Middle frontal gyrus (tissue), 1 donor: ENCODE measurements around the gene CEP95.

Source experiments
- DNase-seq: peaks from one replicate; pipeline ENCODE4 v3.0.0-alpha.2; 2015; ENCODE audit warnings: low spot score; ENCODE audit errors: extremely low spot score

The CEP95 gene

GRCh38 chr17:64515829-64516228 is 9.1 kb downstream of the CEP95 start:
- no peak for DNase-seq

- DNase-seq = no peak
Measured at GRCh38 chr17:64519601-64520000, 12.8 kb downstream of the CEP95 start.

GRCh38 chr17:64520359-64520758 is 13.6 kb downstream of the CEP95 start:
- DNase-seq = no peak

- no peak for DNase-seq
Measured at GRCh38 chr17:64527914-64528313, 21.1 kb downstream of the CEP95 start.

GRCh38 chr17:64529221-64529620 is 22.4 kb downstream of the CEP95 start:
- DNase-seq = no peak

GRCh38 chr17:64531955-64532371 is 25.2 kb downstream of the CEP95 start:
- DNase-seq = no peak

- no peak for DNase-seq
Measured at GRCh38 chr17:64532409-64532808, 25.6 kb downstream of the CEP95 start.

- no peak for DNase-seq
Measured at GRCh38 chr17:64533784-64534183, 27.0 kb downstream of the CEP95 start.

GRCh38 chr17:64534187-64534586 is 27.4 kb downstream of the CEP95 start:
- DNase-seq = no peak

- DNase-seq = no peak
Measured at GRCh38 chr17:64535357-64535756, 28.6 kb downstream of the CEP95 start.

GRCh38 chr17:64536913-64537312 is 30.1 kb downstream of the CEP95 start:
- no peak for DNase-seq

GRCh38 chr17:64537488-64537887 is 30.7 kb downstream of the CEP95 start:
- no peak for DNase-seq

- no peak for DNase-seq
Measured at GRCh38 chr17:64538508-64539130, 31.8 kb downstream of the CEP95 start.

GRCh38 chr17:64540118-64540776 is 33.5 kb downstream of the CEP95 start:
- no peak for DNase-seq

- DNase-seq = no peak
Measured at GRCh38 chr17:64544742-64545141, 38.0 kb downstream of the CEP95 start.

- peak; percentile 5 for DNase-seq
Measured at GRCh38 chr17:64546716-64547115, 39.9 kb downstream of the CEP95 start.

GRCh38 chr17:64547319-64547718 is 40.5 kb downstream of the CEP95 start:
- no peak for DNase-seq

GRCh38 chr17:64551461-64551860 is 44.7 kb downstream of the CEP95 start:
- no peak for DNase-seq

GRCh38 chr17:64554028-64554637 is 47.4 kb downstream of the CEP95 start:
- no peak for DNase-seq

- DNase-seq = no peak
Measured at GRCh38 chr17:64555281-64555680, 48.5 kb downstream of the CEP95 start.

- no peak for DNase-seq
Measured at GRCh38 chr17:64564098-64564497, 57.3 kb downstream of the CEP95 start.

GRCh38 chr17:64565563-64565962 is 58.8 kb downstream of the CEP95 start:
- DNase-seq = no peak

- DNase-seq = no peak
Measured at GRCh38 chr17:64571746-64572145, 65.0 kb downstream of the CEP95 start.
